ENCODE measurements around the gene RGL1.

RGL1 gene

DNA sequence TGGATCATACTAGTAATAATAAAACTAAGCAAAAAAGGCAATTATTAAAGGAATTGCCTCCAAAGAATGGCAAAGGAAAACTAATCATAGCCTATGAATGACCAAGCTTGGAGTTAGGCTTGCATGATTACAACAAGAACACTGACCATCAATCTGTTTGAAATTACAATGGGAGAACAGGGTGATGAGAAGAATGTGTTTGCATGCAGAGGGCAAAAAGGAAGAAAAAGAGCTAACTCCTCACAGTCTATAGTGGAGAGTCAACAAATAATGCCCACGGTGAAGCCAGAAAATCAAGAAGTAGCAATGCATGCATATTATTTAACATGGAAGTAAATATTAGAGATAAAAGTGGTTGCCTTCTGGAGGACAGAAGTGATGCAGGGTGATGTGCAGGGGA is 160.8 kb downstream of the RGL1 start:
- TF ChIP-seq CTCF (conservative IDR thresholded peaks at IDR 0.05; ENCODE audit: low read depth, low read length), result no peak
- no peak overlapping the region for H3K4me3 ChIP-seq (ENCODE audit: low read depth, low read length)
- DNase-seq (ENCODE audit: low read depth), result no peak

DNA sequence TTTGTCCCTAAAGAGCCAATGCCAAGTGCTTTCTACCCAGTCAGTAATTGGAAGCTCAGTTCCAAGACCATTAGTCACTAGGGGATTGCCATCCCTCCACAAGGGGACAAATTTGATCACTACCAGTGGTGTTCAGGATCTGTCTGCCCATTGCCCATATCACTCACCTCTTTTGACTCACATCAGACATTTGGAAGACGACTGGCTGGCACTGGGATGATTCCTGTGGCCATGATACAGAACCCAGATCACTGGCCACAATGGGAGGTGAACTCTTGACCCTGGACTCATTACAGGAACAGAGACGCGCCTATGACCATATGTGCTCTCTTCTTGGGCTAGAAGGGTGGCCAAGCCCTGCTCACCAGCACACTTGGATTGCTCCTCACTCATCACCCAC is 161.6 kb downstream of the RGL1 start:
- TF ChIP-seq CTCF (conservative IDR thresholded peaks at IDR 0.05; ENCODE audit: low read depth, low read length), result no peak
- DNase-seq (ENCODE audit: low read depth), result no peak
- no peak overlapping the region for H3K4me3 ChIP-seq (ENCODE audit: low read depth, low read length)

DNA sequence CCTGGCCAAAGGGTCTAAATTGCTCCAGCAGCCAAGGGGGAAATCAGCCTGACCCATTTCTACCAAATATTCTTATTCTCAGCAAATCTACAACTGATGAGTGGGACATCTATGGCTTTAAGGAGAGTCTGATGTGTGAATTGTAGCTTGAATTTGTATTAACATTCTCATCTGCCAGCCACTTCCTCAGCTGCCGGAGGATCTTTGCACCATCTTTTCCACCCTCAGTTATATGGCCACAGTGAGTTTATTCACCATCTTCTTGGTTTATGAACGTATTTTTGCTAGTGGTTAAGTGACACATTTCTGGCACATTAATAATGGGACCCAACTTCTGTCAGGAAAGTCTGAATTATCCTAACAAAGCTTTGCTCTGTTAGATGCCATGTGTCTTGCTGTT is 163.0 kb downstream of the RGL1 start:
- TF ChIP-seq CTCF (conservative IDR thresholded peaks at IDR 0.05; ENCODE audit: low read depth, low read length), result no peak
- DNase-seq (ENCODE audit: low read depth), result no peak
- H3K4me3 ChIP-seq (ENCODE audit: low read depth, low read length), result no peak overlapping the region

DNA sequence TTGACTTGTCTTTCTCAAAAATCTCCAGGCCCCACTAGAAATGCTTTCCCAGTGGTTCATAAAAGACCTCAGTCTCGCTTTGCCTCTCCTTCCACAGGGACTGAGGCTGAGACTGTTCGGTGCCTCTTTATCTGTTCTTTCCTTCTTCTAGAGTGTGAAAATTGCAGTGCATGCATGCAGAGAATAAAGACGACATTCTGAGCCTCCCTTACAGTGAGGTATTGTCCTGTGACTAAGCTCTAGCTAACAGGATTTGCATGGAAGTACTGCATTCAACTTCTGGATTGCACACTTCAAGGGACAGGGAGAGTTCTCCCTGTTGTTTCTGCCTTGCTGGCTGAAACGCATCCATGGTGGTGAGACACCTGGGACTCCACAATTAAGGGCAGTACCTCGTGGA is 163.5 kb downstream of the RGL1 start:
- no peak overlapping the region for H3K4me3 ChIP-seq (ENCODE audit: low read depth, low read length)
- TF ChIP-seq CTCF (conservative IDR thresholded peaks at IDR 0.05; ENCODE audit: low read depth, low read length), result no peak
- DNase-seq (ENCODE audit: low read depth), result no peak

GRCh38 chr1:183970516-183971300 is 165.8 kb downstream of the RGL1 start:
- H3K4me3 ChIP-seq (ENCODE audit: low read depth, low read length), result no peak overlapping the region
- no peak for TF ChIP-seq CTCF (conservative IDR thresholded peaks at IDR 0.05; ENCODE audit: low read depth, low read length)
- DNase-seq (ENCODE audit: low read depth), result no peak

DNA sequence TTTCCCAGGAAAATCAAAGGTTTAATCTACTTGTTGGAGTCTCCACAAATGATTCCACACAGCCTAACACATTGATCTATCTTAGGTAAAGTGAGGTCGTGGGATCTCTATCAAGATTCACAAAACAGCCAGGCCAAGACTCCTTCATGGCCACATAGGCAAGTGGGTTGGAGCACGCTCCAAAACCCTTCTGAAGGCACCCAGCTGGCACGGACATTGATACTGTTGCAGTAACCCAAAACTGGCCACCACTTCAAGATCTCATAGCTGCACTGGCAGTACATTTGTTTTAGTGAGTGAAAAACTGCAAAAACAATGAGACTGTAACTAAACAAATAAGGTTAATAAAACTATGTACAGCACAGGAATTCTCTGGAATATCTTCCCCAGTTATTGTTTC is 170.7 kb downstream of the RGL1 start:
- DNase-seq (ENCODE audit: low read depth), result no peak
- TF ChIP-seq CTCF (conservative IDR thresholded peaks at IDR 0.05; ENCODE audit: low read depth, low read length), result no peak
- H3K4me3 ChIP-seq (ENCODE audit: low read depth, low read length), result no peak overlapping the region

GRCh38 chr1:183977717-183978116 is 172.8 kb downstream of the RGL1 start:
- H3K4me3 ChIP-seq (ENCODE audit: low read depth, low read length), result no peak overlapping the region
- no peak for DNase-seq (ENCODE audit: low read depth)
- TF ChIP-seq CTCF (conservative IDR thresholded peaks at IDR 0.05; ENCODE audit: low read depth, low read length), result no peak
